ENCODE data around the gene CCR8.
A peak's percentile ranks its signal among the peaks of the same experiment; 100 is the strongest.

Gene CCR8

GRCh38 chr3:39329493-39329892 is at the start of gene CCR8:
Gene CCR8, plus strand, starts transcription at chr3:39329709. Its CDS starts 2,623 bp downstream, at chr3:39332332.
- no peak for DNase-seq (ENCODE audit: low read depth, low spot score)

DNA sequence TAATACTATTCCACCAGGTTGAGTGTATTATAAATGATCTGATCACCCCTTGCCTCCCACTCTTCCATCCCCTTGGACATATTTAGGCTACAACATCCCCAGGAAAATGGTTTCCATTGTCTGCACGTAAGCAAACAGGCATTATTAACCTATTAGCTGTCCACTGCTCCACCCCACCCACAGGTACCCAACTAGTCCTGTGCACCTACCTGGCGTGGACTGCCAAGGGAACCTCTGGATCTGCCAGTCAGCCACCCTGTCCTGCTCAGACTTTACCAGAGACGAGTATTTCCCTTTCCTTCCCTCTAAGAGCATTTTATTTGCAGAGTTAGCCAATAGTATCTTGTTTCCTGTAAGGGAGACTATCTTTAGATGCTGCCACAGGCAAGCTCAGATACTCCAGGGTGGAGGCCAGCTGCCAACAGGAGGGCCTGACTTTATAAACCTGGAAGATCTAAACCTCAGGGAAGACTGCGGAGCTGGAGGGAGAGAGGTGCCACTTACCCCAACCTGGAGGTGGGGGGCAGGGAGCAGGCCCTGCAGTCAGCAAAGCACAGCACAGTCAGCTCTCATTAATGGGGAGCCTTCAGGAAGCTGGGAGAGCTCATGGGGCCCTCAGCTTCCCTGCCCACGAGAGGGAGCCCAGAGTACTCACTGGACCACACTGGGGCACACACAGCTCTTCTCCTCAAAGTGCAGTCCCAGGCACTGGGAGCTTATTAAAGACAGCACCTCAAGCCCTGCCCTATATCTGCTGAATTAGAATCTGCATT is 49.6 kb upstream of the CCR8 start, which contains the start of gene CX3CR1:
CX3CR1 (minus strand) TSS at position 292 of the 773 bp plus-strand sequence. CDS start 13,527 bp downstream, outside the sequence.
- DNase-seq (ENCODE audit: low read depth, low spot score) = no peak

DNA sequence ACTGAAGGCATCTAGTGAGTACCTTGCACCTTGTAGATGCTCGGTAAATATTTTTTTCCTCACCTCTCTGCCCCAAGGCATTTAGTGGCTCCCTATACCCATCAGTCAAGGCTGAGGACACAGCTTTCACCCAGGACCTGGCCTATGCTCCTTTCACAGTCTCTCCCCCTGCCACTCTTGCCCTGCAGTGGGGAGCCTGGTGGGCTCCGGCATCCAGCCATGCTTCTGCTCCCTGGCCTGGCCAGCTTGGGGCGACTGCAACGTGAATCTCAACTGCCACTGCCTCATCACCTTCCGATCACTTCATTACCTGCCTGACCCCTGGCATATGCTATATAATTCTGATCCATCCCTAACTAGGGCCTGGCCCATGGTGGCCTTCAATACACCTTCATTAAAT is 48.9 kb upstream of the CCR8 start:
- no peak for DNase-seq (ENCODE audit: low read depth, low spot score)

DNA sequence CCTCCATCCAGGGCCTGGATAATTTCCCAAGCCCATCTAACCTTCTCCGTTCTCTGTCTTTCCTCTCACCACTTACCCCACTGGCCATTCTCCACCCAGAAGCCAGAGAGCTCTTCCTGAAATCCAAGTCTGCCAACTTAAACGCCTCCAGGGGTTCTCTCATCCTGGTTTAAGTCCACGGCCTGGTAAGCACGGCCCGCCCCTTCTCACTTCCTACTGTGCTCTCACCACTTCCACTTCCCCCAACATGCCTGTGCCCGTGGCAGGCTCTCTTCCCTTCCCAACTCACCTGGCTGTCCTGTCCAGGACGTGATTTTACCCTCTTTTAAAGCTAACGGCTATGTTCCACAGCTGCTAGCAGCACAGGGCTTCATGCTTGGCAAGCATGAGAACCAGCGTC is 48.0 kb upstream of the CCR8 start:
- DNase-seq (ENCODE audit: low read depth, low spot score) = no peak

DNA sequence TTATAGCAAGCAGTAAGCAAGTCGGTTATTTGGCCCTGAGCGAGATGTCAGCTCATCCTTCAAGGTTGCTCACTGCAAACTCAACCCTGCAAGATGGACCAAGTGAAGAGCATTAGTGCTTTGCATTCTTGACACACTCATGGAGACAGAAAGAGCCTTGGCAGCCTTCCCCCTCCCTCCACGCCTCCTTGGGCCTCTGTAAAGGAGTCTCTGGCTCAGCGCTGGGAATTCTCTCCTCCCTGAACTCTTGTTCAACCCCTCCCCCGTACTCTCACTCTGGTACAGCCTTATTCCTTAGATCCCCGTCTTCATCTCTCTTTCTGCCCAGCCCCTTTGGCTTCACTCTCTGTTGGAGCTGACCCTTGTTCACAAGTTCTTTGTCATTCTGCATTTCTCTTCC is 47.5 kb upstream of the CCR8 start:
- no peak for DNase-seq (ENCODE audit: low read depth, low spot score)

DNA sequence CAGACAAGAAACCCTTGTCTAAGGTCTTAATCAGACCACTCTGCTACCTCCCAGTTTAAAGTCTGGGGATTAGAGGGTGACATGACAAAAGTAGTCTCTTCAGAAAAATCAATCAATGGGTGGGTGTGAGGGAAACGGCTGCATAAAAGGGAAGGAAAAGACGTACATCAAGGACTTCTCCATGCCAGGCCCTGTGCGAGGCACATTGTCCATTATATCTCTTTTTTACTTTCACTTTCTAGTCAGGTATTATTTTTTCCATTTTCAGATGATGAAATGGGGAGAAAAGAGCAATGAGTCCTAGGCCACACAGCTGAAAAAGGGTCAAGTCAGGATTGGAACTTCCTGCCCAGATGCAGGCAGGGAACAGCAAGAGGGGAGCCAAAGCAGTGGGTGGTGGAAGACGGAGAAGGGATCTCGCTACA is 45.0 kb upstream of the CCR8 start:
- DNase-seq (ENCODE audit: low read depth, low spot score) = no peak

GRCh38 chr3:39285332-39285731 is 44.2 kb upstream of the CCR8 start:
- DNase-seq (ENCODE audit: low read depth, low spot score) = no peak

DNA sequence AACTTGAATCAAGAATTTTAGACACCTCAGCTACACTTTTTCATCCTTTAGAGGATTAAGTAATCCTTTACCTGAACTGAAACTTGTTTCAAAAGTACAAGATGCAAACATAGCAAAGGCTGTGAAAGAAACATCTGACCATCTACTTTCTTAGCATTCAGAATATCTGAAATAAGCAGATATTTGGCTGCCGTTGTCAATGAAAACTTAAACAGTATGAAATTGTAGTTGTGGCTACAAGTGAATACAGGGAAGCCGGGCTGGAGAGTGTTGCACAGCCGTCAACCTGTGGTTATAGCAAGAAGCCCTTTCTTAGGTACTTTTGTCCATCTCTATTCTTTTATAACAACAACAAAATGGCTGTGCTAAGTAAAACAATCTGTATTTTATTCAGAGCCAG is 42.7 kb upstream of the CCR8 start:
- no peak for DNase-seq (ENCODE audit: low read depth, low spot score)

- DNase-seq (ENCODE audit: low read depth, low spot score) = no peak
These were observed 42.0 kb upstream of the CCR8 start for GRCh38 chr3:39287216-39288164.

DNA sequence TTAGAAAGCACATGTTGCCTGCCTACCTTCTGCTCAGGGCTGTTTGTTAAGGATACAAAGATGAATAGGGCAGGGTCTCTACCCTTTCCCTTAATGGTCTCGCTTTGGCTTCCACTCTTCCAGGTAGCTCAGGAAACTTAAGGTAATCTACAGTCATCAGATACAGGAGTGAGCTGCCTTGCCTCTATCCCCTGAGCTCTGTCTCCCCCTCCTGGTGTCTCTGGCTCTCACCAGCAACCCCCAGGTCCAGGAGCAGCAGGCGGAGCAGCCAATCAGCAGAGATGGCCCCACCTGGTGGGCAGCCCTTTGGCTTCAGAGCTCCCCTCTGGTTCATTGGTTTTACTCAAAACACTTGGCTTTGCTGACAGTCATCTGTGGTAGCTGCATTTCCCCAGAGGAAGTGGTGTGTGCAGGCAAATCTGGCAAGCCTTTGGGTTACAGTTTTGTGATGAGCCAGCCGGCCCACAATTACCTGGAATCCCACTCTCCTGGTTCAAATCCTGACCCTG is 41.2 kb upstream of the CCR8 start:
- peak; percentile 97 for DNase-seq (ENCODE audit: low read depth, low spot score)

DNA sequence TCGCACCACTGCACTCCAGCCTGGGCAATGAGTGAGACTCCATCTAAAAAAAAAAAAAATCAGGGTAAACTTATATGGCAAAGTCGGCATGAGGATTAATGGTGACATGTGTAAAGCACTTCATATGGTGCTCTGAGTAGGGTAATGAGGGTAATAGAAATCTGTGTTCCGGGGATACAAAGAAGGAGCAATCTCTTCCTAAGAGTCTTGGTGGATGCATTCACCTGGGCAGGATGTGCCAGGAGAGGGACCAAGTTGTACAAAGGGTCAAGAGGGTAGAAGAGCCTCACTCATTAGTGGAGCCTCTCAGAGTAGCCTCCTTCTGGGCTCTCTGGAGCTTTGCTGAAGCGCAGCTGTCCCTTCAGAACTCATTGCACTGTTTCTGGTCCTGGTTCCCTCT is 40.4 kb upstream of the CCR8 start:
- no peak for DNase-seq (ENCODE audit: low read depth, low spot score)

DNA sequence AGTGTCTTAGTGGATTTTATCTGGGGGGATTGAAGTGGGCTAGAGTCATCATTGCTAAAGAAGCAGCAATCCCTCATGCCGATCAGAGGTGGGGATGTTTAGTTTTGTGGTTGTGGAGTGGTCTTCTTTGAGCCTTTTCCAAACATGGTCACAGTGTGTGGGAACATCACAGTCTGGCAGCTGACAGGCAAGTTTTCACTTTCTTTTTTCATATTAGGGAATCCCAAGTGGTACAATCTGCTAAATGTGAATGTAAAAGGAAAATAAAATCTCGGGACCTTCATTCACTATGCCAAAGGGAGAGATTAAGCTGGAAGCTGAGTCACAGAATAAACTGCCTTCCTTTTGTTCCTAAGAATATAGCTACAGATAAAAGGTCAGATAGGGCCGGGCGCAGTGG is 39.3 kb upstream of the CCR8 start:
- DNase-seq (ENCODE audit: low read depth, low spot score) = no peak

GRCh38 chr3:39291903-39292329 is 37.6 kb upstream of the CCR8 start:
- peak; percentile 91 for DNase-seq (ENCODE audit: low read depth, low spot score)

DNA sequence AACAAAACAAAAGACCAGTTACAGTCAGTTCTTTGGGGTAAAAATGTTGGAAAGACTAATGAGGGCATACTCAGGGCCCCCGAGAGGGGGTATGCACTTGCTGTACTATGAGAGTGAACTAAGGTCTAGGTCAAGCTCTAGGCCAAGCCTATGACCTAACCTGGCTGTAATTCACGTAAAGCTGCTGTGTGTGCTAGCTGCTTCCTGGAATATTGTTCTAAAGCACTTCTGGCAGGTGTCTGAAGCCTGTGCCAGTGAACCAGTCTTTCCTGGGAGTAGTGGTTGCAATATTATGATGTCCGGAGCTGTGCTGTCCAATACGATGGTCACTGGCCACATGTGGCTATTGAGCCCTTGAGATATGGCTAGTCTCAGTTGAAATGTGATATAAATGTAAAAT is 36.5 kb upstream of the CCR8 start:
- DNase-seq (ENCODE audit: low read depth, low spot score) = no peak

GRCh38 chr3:39294446-39295183 is 34.9 kb upstream of the CCR8 start:
- DNase-seq (ENCODE audit: low read depth, low spot score) = no peak

- no peak for DNase-seq (ENCODE audit: low read depth, low spot score)
These were observed 34.2 kb upstream of the CCR8 start for GRCh38 chr3:39295184-39295775.

DNA sequence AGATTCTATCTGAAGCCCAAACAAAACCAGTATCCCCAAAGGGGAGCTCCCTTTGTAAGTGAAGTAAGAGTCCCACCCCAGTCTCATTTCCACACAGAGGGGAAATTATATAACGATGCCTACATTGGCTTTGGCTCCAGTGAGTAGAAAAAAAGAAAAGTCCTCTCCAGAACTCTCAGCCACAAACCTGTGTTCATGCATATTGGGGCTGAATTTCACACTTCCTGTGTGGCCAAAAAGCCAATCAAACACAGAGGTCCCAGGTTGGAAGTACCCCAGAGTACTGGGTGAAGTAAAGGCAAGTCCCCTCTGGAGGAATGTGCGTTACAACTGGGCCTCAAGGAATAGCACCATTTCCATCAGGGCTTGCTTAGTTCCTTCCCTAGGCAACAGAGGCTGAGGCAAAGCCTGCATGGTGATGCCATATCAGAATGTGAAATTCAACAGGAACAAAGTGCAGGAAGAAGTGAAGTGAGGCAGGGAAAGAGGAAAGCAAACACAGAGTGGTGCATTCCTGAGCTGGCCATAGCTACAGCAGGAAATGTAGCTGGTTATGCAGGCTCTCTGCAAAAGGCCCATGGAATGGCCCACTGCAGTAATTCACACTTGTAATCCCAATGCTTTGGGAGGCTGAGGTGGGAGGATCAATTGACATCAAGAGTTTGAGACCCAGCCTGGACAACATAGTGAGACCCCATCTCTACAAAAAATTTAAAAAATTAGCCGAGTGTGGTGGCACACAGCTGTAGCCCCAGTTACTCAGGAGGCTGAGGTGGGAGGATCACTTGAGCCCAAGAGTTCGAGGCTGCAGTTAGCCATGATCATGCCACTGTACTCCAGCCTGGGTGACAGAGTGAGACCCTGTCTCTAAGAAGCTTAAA is 33.1 kb upstream of the CCR8 start:
- no peak for DNase-seq (ENCODE audit: low read depth, low spot score)

- DNase-seq (ENCODE audit: low read depth, low spot score) = no peak
These were observed 30.2 kb upstream of the CCR8 start for GRCh38 chr3:39299279-39299678.

- DNase-seq (ENCODE audit: low read depth, low spot score) = no peak
These were observed 27.3 kb upstream of the CCR8 start for GRCh38 chr3:39302178-39302577.

DNA sequence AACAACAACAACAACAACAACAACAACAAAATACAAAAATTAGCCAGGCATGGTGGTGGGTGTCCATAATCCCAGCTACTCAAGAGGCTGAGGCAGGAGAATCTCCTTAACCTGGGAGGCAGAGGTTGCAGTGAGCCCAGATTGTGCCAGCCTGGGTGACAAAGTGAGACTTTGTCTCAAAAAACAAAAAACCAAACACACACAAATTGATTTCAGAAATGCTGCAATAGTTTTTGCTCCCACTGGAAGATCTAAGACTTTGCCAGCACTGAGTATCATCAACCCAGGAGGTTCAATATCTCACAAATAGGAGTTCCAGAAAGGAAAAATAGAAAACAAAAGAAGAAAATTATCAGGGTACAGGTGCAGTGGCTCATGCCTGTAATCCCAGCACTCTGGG is 16.2 kb upstream of the CCR8 start:
- no peak for DNase-seq (ENCODE audit: low read depth, low spot score)

All from ELF-1 (cell line).